HG03521 (cell line): ENCODE measurements around the gene ADK.

Source experiments
- ATAC-seq: cut with Tn5 transposase; IDR thresholded peaks from one replicate; pipeline ENCODE4 v1.9.1; 2021; ENCODE audit warnings: mild to moderate bottlenecking, moderate library complexity; ENCODE audit not compliant: unreplicated experiment

ADK gene

DNA sequence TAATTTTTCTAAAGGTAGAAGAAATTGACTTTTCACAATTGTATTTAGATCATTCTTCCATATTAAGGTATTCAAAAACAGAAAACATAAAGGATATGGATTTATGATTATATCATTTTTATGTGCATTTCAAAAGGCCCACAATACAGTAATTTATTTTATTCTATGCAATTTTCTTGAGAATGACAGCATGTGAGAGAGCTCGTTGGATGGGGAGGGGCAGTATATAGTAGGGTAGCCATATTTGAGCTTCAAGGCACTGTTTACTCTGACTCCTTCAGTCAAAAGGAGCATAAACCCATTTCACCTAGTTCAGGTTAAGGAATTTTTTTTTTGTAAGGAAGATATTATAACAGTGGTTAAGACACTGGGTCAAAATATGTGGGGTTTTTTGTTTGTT is 534.5 kb downstream of the ADK start:
- no peak for ATAC-seq

DNA sequence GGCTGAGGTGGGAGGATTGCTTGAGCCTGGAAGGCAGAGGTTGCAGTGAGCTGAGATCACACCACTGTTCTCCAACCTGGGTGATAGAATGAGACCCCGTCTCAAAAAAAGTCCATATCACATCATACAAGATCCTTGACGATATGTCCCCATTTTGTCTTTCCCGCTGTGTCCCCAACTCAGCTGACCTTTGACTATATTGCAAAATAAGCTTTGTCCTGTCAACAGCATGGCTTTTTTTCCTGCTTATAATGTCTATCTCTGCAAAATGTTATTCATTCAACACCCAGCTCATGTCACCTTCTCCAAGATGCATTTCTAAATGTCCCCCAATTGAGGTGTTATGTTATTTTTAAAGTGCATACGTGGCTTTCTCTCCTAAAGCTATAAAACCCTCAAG is 539.4 kb downstream of the ADK start:
- ATAC-seq, result no peak

DNA sequence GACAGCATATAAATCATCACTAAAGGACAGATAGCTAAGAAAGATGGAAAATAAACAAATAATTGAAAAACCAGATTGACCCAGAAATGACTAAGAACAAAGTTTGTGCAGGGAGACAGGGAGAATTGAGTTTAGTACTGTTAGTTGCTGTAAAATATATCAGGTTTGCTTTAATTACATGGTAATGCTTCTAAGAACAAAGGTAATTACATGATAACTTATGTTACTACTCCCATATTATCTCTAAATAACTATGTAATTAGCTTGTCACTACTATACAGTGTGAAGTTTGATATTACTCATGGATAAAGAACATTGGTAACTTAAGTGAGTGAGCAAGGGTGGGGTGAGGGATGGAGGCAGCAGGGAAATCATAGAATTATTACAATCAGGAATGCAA is 540.1 kb downstream of the ADK start:
- ATAC-seq, result no peak

DNA sequence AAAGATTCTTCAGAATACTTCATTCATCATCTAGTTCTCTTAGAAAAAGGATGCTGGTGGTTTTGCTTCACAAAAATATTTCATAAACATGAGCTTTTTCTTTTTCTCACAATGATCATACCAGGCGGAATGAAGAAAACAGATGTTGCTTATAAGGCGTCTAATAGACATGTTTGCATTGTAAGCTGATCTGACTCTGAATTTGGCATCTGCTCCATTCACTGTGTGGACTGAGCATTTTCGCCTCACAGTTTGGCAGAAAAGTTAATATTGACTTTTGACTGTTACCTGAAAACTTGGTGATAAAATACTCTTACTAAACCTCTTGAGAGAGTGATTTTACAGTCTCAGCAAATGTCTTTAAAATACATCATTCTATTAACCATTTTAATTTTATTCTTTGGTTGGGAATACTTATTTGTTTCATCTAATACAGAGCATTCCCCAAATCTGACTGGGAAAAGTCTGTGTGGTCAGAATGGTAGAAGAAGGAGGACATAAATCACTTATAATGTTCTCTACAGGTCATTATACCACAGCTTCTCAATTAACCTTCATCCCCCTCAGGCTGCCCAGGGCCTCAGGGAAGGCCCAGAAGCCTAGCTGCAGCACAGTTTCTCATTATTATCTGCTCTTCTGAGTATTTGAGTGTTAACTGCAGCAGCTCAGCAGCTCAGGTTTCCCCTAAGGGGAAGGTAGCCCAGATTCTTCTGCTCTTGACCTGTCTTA is 553.8 kb downstream of the ADK start:
- no peak for ATAC-seq

DNA sequence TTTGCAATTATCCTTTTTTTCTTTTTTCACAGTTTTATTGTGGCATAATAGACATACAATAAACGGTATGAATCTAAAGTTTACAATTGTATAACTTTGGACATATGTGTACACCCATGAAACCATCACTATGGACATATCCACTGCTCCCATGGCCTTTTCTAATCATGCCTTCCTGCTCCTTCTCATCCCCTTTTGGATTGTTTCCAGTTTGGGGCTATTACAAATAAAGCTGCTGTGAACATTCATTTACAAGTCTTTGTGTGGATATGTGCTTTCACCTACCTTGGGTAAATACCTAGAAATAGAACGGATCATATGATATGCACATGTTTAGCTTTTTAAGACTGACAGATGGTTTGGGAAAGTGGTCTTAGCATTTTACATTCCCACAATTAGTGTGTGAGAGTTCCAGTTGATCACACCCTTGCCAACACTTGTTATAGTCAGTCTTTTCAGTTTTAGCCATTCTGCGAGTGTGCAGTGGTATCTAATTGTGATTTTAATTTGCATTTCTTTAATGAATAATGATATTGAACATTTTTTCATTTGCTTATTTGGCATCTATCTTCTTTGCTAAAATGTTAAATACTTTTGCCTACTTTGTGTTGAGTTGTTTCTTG is 554.4 kb downstream of the ADK start:
- ATAC-seq, result no peak

DNA sequence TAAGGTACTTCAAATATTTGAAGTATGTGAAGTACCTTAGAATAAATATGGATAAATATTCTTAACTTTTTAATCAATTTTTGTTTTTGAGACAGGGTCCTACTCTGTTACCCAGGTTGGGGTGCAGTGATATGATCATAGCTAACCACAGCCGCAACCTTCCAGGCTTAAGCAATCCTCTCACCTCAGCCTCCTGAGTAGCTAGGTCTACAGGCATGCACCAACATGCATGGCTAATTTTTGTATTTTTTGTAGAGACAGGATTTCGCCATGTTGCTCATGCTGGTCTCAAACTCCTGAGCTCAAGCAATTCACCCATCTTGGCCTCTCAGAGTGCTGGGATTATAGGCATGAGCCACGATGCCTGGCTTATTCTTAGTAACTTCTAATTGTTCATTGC is 555.9 kb downstream of the ADK start:
- ATAC-seq, result no peak

DNA sequence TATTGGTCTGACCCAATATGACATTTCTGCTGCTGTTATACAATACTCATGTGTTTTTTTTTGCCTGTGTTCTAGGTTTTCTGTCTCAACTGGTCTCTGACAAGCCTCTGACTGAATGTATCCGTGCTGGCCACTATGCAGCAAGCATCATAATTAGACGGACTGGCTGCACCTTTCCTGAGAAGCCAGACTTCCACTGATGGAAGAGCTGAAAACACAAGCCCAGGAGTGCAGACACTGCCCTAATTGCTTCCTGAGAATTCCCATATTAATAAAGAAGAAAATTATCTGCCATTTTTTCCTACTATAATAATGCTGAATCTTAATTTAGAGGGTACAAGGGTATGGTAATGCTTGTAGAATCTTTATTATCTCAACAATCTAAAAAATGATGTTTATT is 557.2 kb downstream of the ADK start:
- ATAC-seq, result no peak

DNA sequence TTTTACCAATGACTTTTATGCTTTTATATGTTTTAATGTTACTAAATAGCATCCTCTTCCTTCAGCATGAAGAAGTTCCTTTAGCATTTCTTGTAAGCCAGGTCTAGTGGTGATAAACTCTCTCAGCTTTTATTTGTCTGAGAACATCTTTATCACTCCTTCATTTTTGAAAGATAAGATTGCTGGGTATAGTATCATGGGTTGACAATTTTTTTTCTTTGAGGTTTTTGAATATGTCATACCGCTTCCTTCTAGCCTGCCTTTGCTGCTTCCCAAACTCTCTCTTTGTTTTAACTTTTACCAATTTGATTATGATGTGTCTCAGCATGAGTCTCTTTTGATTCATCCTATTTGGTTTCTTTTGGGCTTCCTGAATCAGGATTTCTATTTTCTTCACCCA is 567.2 kb downstream of the ADK start:
- no peak for ATAC-seq

DNA sequence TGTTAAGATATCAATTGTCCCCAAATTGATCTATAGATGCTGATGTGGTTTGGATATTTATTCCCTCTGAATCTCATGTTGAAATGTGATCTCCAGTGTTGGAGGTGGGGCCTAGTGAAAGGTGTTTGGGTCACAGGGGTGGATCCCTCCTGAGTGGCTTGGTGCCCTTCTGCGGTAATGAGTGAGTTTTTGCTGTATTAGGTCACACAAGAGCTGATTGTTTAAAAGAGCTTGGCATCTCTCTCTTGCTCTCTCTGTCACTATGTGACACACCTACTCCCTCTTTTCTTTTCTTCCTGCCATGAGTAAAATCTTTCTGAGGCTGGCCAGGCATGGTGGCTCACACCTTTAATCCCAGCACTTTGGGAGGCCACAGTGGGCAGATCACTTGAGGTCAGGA is 577.2 kb downstream of the ADK start:
- no peak for ATAC-seq

DNA sequence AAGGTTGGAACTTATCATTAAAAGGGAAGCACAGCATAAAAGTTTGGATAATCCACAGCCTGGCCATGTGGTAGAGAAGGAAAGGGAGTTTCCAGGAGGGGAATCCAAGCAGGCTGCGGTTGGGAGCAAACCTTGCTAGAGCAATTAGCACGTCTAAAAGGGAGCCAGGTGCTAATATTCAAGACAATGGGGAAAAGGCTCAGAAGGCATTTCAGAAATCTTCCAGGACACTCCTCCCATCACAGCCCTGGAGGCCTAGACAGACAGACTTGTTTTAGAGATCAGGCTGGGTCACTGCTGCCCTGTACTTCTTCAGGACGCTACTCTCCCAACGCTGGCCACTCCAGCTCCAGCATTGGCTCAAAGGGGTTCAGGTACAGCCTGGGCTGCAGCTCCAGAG is 579.2 kb downstream of the ADK start:
- no peak for ATAC-seq

DNA sequence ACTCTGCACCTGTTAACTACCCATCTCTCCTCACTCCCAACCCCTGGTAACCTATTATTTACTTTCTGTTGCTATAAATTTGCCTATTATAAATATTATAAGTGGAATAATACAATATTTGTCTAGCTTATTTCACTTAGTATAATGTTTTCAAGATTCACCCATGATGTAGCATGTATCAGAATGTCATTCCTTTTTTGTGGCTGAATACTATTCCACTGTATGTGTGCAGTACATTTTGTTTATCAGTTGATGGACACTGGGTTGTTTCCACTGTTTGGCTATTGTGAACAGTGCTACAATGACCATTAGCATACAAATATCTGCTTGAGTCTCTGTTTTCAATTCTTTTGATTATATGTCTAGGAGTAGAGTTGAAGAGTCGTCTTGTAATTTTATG is 582.6 kb downstream of the ADK start:
- no peak for ATAC-seq

DNA sequence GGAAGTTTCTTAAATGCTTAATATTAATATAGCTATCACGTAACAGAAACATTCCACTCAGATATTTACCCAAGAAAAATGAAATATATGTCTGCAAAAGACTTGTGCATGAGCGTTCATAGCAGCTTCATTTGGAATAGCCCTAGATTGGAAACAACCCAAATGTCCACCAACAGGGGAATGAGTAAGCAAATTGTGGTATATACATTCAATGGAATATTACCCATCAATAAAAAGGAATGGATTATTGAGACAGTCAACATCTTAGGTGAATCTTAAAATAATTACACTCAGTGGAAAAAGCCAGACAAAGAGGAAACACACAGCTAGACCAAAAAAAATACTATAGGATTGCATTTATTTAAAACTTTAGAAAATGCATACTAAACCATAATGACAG is 585.0 kb downstream of the ADK start:
- ATAC-seq, result no peak

DNA sequence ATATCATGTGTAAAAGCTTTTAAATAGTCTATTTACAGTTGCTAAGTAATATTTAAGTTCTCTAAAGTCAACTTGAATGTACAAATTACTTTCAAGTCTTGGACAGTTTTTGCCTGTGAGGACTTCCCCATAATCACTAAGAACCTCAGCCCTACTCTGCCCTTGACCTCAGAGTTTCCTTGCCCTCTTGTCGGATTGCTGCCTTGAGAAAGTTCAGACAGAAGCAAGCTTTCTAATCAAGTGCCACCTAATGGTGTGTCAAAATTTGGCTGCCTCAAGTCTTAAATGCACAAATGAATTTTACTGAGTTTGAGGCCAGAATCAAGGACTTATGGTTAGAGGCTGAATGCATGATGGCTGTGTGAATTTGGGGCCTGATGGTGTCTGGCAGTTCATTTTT is 587.0 kb downstream of the ADK start:
- ATAC-seq, result no peak

DNA sequence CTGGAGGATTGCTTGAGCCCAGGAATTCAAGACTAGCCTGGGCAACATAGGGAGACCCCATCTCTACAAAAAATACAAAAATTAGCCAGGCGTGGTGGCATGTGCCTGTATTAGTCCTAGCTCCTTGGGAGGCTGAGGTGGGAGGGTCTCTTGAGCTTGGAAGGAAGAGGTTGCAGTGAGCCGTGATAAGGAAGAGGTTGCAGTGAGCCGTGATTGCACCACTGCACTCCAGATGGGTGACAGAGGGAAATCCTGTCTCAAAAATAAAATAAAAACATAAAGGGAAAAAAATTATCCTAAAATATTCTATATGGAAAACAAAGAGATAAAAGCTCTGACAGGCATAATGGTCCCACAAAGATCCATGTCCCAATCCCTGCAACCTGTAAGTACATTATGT is 587.5 kb downstream of the ADK start:
- no peak for ATAC-seq

DNA sequence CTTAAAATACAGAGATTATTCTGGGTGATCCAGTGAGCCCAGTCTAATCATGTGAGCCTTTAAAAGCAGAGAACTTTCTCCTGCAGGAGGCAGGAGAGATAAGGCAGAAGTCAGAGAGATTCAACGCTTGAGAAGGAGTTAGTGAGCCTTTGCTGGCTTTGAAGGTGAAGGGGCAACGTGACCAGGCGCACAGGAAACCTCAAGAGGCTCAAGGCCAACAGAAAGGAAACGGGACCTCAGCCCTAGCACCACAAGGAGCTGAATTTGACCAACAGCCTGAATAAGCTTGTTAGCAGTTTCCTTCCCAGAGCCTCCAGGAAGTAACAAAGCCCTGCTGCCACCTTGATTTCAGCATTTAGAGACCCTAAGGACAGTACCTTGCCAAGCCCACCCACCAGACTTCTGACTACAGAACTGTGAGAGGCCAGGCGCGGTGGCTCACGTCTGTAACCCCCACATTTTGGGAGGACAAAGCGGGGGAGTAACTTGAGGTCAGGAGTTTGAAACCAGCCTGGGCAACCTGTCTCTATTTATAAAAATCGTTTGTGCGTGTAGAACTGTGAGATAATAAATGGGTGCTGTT is 588.1 kb downstream of the ADK start:
- ATAC-seq, result peak; percentile 77

DNA sequence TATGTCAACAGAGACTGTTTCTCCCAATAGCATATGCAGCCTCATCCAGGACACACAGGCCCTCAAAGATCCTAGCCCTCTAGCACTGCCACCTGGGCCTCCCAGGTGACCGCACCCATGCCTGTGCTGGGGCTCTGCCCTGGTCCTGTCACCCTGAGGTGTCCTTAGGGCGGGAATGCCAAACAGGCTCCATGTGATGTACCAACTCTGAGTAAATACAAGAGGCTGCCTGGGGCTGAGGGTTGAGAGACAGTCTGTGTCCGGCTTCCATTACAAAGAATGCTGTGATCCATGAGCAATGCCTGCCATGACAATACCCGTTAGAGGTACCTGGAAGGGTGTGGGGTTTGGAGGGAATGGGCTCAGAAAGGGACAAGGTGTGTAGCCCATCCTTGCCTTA is 592.4 kb downstream of the ADK start:
- no peak for ATAC-seq

DNA sequence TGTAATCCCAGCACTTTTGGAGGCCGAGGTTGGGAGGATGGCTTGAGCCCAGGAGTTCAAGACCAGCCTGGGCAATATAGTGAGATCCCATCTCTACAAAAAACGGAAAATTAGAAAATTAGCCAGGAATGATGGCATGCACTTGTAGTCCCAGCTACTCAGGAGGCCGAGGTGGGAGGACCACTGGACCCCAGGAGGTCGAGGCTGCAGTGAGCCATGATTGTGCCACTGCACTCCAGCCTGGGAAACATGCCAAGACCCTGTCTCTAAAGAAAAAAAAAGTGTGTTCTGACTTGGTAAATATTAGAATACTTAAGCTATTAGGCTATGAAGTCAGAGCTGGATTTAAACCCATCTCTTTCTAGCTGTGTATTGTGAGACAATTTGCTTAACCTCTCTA is 594.4 kb downstream of the ADK start:
- ATAC-seq, result no peak

DNA sequence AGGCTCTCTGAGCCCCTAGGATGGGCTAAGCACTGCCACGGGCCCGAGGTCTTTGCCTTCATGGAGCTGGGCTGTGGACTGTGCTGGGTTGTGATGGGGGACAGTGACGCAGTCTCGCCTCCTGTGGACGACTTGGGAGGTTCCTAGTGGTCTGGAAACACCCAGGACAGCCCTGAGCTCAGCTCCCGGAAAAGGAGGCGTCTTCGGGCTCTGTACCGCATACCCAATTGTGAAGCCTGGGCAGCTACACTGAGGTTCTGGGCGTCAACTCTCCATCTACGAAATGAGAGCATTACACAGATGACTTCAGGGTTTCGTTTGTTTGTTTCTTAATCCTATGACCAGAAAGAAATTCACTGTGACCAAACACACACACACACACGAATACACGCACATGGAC is 595.8 kb downstream of the ADK start:
- ATAC-seq, result no peak

DNA sequence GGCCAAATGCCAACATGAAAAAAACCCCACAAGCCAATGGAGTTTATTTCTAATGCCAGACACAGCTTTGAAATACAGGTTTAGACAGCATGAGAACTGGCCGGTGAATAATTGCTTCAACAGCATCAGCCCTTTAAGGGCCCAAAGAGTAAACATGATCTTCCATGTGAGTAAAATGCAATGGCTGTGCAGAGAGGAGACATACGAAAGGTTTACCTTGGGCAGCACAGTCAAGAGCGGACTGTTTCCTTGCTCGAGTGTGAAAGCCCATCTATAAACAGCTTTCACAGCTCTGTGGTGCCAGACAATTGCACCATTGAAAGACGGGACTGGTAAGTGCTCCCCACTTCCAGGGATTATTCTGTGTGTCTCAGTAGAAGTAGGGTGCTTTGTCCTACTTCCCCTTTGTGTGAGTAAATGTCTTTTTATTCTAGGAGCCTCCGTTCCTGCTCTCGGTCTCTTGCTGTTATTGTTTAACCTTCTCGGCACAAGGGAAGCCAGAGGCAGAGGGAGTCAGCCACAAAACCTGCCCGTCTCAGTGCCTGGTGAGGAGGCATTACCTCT is 597.5 kb downstream of the ADK start:
- ATAC-seq, result no peak

DNA sequence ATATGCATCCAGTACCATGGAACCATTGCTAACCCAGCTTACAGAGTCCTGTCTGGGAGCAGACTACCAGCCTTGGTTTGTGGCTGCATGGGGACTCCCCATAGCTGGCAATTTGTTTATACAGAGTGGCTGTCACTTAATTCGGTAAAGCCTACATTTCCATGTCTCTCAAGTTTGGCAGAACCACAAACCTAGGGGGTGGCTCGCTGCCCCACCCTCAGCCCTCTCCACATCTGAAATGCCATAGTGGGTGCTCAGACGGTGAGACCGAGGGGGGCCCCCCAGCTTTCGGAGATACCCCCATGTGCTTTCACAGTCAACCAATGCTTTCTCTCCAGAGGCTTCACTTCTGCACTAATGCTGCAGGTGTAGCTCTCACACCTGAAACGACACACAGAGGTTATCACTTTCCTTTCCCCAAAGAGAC is 599.8 kb downstream of the ADK start:
- no peak for ATAC-seq

DNA sequence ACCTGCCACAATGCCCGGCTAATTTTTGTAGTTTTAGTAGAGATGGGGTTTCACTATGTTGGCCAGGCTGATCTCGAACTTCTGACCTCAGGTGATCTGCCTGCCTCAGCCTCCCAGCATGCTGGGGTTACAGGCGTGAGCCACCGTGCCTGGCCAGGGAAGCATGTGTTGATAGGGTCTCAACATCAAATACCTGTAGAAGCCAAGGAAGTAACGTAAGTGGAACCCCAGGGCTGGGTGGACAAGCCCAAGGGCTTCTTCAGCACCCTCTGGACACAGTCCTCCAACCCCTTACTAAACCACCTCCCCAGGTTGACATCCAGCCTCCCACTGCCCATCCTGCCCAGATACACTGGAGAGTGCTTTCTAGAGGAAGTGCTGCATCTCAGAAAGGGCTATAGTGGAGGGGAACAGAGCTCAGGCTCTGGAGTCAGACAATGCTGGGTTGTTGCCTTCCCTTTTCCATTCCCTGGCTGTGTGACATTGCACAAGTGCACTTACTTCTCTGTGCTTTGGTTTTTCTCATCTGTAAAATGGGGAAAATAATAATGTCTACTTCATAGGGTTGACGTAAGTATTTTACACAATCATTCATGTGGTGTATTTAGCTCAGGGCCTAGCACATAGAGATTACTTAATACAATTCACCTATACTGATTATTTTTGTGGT is 601.5 kb downstream of the ADK start:
- ATAC-seq, result no peak
